GM12874 (cell line): ENCODE measurements around the gene NCAPD3.

ENCODE experiments used
- TF ChIP-seq, protein P1 (sequence below): IDR thresholded peaks from 2 replicates; pipeline ENCODE4 v1.5.1; 2011; ENCODE audit warnings: low read depth, mild to moderate bottlenecking, control low read depth, low read length, moderate library complexity; ENCODE audit not compliant: insufficient read depth

The NCAPD3 gene

DNA sequence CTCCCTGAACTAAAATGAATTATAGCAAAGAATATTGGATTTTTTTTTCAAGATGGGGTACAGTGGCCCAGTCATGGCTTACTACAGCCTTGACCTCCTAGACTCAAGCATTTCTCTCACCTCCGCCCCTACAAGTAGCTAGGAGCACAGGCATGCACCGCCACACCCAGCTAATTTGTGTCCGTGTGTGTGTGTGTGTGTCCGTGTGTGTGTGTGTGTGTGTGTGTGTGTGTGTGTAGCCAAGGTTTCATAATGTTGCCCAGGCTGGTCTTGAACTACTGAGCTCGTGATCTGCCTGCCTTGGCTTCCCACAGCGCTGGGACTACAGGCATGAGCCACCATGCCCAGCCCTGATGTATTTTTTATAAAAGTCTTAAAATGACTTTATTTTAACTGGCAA, 16.8 kb upstream of the NCAPD3 start:
- TF ChIP-seq, protein P1, sequence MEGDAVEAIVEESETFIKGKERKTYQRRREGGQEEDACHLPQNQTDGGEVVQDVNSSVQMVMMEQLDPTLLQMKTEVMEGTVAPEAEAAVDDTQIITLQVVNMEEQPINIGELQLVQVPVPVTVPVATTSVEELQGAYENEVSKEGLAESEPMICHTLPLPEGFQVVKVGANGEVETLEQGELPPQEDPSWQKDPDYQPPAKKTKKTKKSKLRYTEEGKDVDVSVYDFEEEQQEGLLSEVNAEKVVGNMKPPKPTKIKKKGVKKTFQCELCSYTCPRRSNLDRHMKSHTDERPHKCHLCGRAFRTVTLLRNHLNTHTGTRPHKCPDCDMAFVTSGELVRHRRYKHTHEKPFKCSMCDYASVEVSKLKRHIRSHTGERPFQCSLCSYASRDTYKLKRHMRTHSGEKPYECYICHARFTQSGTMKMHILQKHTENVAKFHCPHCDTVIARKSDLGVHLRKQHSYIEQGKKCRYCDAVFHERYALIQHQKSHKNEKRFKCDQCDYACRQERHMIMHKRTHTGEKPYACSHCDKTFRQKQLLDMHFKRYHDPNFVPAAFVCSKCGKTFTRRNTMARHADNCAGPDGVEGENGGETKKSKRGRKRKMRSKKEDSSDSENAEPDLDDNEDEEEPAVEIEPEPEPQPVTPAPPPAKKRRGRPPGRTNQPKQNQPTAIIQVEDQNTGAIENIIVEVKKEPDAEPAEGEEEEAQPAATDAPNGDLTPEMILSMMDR: no peak

DNA sequence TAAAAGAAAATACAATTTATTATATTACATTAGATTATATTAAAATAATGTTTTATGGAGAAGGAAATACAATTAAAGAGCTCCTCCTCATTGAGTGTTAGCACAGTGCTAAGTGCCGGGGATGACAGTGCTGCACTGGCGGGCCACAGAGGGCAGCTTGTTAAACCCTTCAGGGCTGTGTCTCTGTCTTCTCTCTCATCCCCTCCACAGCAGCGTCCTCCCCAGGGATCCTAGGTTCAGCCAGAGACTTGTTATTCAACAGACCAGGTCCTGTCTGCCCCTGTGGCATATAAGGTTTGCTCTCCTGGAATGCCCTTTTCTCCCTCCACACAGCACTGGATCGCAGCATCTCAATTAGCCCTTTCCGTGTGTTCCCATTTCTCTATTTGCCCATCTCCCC, 15.2 kb upstream of the NCAPD3 start:
- TF ChIP-seq, protein P1: no peak

DNA sequence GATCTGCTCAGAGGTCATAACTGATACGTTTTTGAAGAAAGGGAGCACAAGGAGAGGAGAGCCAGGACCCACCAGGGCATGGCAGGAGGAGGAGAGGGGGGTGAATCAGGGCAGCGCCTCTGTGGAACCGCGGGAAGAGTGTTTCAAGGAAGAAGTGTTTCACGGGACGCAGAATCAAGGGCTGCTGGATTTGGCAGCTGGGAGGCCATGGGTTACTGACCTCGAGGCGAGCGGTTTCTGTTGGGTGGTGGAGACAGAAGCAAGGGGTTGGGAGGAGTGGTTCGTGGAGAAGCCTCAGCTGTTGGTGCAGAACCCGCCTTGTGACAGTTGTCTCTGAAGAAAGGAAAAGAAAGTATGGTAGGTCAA, 13.8 kb upstream of the NCAPD3 start:
- TF ChIP-seq, protein P1: no peak

DNA sequence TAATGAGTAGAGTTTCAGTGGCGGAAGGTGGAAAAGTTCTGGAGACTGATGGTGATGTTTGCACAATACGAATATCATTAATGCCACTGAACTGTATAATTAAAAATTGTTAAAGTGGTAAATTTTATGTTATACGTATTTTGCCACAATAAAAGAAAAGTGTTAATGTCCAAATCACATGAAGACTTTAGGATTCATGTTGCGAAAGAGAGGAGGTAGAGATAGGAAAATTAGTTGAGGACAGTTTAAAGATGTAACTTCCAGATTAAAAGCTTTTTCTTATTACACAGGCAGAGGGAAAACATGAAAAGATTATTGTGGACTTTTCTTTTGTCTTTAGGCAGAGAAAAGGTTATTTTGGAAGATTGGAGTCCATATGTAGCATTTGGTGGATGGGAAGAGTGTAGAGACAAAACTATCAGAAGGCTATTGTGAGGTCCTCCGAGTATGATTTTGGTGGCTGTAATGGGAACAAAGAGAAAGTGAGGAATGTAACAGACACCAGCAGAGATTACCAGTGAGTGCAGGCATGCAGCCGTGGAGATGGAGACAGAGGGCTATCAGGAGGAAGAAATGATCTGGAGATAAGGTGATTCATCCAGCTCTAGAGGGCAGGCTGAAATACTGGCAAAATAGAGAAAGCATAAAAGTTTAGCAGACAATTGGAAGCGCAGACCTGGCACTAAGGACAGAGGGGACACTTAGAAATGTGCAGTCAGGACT, 13.2 kb upstream of the NCAPD3 start:
- TF ChIP-seq, protein P1: no peak

DNA sequence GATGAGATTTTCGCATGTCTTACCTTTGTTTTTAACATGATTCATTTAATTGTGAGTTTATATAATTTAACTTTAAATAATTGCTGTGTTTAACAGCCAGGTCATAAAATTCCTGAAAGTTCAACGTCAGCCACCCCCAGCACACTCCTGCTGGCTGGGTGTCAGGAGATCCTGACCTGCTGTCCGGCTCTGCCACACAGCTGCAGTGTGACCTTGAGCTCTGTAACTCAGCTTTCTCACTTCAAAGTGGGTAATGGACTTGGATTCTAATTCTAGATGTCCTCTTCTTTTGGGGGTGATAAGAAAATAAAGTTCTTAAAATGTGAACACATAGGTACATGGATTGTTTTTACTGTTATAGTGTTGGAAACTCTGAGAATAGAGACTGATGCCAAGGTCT, 11.6 kb upstream of the NCAPD3 start:
- TF ChIP-seq, protein P1: no peak

DNA sequence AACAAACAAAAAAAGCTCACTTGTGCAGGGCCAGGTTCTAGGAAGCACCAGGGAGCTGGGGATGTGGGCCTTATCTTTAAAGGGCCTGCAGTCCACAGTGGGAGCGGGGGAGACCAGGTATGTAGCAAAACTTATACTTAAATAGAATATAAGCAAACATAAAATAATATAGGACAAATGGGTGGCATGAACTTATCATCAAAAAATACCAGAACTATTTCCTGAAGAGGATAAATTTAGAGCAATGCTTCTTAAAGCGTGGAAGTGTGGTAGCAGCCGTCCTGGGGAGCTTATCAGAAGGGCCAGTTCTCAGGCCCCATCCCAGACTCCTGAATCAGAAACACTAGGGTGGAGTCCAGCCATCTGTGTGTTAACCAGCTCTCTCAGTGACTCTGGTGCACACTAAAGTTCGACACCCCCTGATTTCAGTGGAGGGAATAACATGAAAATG, 10.0 kb upstream of the NCAPD3 start:
- TF ChIP-seq, protein P1: no peak

DNA sequence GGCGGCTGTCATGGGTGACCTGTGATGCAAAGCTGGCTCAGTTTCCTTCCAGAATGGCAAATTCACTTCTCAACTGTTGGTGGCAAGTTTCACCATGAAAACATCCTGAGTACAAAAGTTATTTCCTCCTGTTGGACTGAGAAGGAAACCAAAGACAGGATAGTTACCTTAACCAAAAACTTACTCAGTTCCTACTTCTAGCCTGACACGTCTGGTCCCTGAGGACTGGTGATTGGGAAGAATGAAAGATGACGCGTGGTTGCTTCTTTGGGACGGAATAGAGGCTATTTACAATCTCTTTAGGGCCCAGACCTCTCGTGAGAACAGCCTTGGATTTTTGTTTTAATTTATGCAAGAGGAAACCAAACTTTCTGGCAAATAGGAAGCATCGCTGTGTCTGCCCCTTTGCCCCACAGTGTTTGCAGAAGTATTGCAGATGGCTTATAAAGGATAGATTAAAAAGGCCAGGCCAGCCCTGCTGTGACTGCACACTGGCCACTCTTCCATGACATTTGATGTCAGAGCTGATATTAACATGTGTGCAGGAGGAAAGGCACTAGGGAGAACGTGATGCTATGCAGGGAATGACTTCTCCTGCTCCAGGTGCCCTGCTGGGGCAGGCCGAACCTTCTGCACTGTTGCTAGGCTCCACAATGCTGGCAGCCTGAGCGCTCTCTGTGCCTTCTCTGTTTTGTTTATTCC, 8.3 kb upstream of the NCAPD3 start:
- TF ChIP-seq, protein P1: no peak
